GM10248 (cell line): ENCODE measurements around the gene FNDC1.

ENCODE experiments used
- CTCF ChIA-PET: fragments of 300-600 bp; sonication (Branson Sonifier 250); formaldehyde crosslinking; extraction: SDS; loops from one replicate; lab custom pipeline; 2021; ENCODE audit warnings: antibody characterized with exemption; lab: Yijun Ruan, JAX
- POLR2A ChIA-PET: fragments of 350-650 bp; sonication (Branson Sonifier 250); formaldehyde crosslinking; extraction: SDS; loops from one replicate; lab custom pipeline; 2020; ENCODE audit warnings: antibody characterized with exemption; lab: Yijun Ruan, JAX
- DNase-seq: peaks from one replicate; pipeline ENCODE4 v3.0.0; 2012; ENCODE audit errors: extremely low spot score
- CTCF ChIP-seq: IDR thresholded peaks from 2 replicates; pipeline ENCODE4 v1.5.1; 2012; ENCODE audit warnings: mild to moderate bottlenecking, low read depth; ENCODE audit errors: extremely low read depth, missing control alignments, control extremely low read depth

Gene FNDC1

DNA sequence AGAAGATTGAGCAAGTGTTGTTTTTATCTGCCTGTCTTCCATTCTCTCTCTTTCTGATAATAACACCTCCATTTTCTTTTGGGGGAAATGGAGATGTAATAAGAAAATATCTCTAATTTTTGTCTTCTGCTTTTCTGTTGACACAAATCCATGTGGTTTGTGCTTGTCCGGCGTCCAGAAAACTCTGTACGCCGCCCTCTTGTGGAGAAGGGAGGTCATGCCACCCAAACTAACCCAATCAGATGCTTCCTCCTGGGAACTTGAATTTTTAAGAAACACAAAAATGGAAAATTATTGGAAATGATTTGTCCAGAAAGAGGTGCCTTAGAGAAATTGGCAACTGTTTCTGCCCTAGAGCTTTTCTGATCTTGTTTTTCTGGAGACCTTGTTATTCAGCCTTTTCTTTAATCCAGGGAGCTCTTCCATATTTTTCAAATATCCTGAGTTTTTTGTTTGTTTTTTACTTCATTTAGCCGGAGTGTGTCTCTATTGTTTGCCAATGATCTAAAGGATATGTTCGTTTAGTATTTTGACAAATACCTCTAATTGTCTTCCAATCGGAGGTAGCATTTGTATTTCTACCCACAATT, 17.8 kb upstream of the FNDC1 start:
- TF ChIP-seq CTCF: peak; percentile 68
- ChIA-PET POLR2A (no interaction called here), CTCF (interaction anchor here (0.8 to 1.0 kb wide), 5 partner anchors 9 to 937 kb away, joined by 3 to 13 read pairs (median 3); no protein-coding TSS in a partner anchor)
- peak; percentile 59 for DNase-seq

DNA sequence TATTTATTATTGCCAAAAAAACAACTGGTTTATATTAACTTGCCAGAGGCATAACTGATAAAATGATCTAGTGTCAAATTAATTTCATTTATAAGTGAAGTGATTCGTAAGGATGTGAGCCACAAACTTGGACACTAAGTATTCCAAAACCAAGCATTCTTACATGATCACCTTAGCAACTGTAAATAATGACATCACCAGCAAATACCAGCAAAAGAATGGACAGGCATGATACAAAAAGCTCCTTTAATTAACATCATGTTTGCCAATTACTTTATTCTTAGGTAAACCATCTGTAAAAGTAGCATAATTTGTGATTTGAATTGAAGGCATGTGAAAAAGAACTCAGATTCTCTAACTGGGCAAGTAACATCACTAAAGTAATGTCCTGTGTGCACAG, 17.2 kb upstream of the FNDC1 start:
- CTCF ChIA-PET: interaction anchor here (1.0 kb wide), 4 partner anchors 9 to 143 kb away, joined by 3 to 13 read pairs (median 5); no protein-coding TSS in a partner anchor
- TF ChIP-seq CTCF: no peak
- POLR2A ChIA-PET: no interaction called here
- no peak for DNase-seq

- POLR2A ChIA-PET: no interaction called here
- no peak for TF ChIP-seq CTCF
- CTCF ChIA-PET: no interaction called here
- DNase-seq: no peak
Measured at GRCh38 chr6:159152782-159153181, 16.4 kb upstream of the FNDC1 start.

DNA sequence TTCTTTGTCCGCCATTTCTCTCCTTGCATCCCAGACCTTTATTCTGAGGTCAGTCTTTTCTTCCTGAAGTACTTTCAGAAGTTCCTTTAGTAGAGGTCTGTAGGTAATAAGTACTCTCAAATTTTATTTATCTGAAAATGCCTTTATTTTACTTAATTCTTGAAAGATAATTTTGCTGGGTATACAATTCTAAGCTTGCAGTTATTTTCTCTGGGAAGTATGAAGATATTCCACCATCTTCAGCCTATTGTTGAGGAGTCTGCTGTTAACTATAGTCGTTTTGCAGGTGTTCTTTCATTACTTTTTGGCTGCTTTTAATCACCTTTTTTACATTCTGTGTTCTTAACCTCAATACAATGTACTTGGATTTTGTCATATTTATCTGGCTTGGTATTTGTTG, 13.5 kb upstream of the FNDC1 start:
- POLR2A ChIA-PET: no interaction called here
- DNase-seq: no peak
- no peak for TF ChIP-seq CTCF
- CTCF ChIA-PET: interaction anchor here (1.0 kb wide), 1 partner anchor 18 kb away, joined by 4 read pairs; no protein-coding TSS in a partner anchor

GRCh38 chr6:159156089-159156488, 13.1 kb upstream of the FNDC1 start:
- TF ChIP-seq CTCF: no peak
- ChIA-PET POLR2A (no interaction called here), CTCF (interaction anchor here (1.0 kb wide), 1 partner anchor 18 kb away, joined by 4 read pairs; no protein-coding TSS in a partner anchor)
- no peak for DNase-seq

DNA sequence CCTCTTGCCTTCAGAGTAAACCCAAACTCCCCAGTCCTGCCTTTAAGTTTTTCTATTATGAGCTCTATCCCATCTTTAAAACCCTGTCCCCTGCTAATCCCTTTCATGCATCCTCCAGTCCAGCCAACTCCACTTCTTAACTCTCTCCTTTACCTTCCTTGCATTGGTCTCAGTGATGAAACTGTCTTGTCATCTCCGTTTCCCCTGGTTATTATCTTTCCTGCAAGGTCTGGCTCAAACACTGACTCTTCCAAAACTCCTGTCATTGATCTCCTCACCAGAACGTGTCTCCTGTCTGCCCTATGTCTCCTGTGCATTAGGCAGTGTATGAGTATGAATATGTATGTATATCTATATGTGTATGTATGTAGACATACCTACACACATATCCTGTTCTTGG, 11.8 kb upstream of the FNDC1 start:
- no peak for DNase-seq
- TF ChIP-seq CTCF: no peak
- POLR2A ChIA-PET: no interaction called here
- CTCF ChIA-PET: interaction anchor here (1.1 to 1.4 kb wide), 3 partner anchors 16 to 451 kb away, joined by 3 to 5 read pairs (median 4); no protein-coding TSS in a partner anchor
